Measurements from ENCODE around the gene RECQL5. TPM values are rescaled to one million over a fixed set of nuclear protein-coding genes. Genes with fewer than 3 reads are reported as not detected.
A peak's percentile ranks its signal among the peaks of the same experiment; 100 is the strongest.

RECQL5 gene
- total and polyA plus RNA-seq, 2 experiments from 2014 or later, result 23.1 to 44.4 TPM

- H3K27ac ChIP-seq, result peak overlapping the region; percentile 56
- H3K4me1 ChIP-seq (ENCODE audit: insufficient read depth), result peaks cover 15% of the 10 kb centered on the region
- H3K27me3 ChIP-seq, result no peaks in the 10 kb centered on the region
- TF ChIP-seq EZH2phosphoT487 (IDR thresholded peaks at IDR 0.05; ENCODE audit: low read depth, severe bottlenecking, unreplicated experiment), result no peak
- TF ChIP-seq EZH2 (IDR thresholded peaks at IDR 0.05; ENCODE audit: borderline replicate concordance), result no peak
- no peak for TF ChIP-seq CTCF (IDR thresholded peaks at IDR 0.05; ENCODE audit: poor library complexity)
- 94% methylated on average over 25 of the region's 29 CpGs for WGBS (ENCODE audit: low lambda C conversion rate, missing lambda C conversion rate)
- H3K9me3 ChIP-seq (ENCODE audit: low read depth), result no peaks in the 10 kb centered on the region
- no peaks in the 10 kb centered on the region for H3K9me2 ChIP-seq (replicated peaks; ENCODE audit: insufficient read depth)
- H4K20me1 ChIP-seq (ENCODE audit: insufficient read depth, poor library complexity, severe bottlenecking), result no peaks in the 10 kb centered on the region
- DNase-seq (ENCODE audit: low spot score), result peak; percentile 12
- no peaks in the 10 kb centered on the region for H3K79me2 ChIP-seq
- no peaks in the 10 kb centered on the region for H3K36me3 ChIP-seq (replicated peaks; ENCODE audit: insufficient read depth, low read depth)
- peak overlapping the region; percentile 93 for H3K4me2 ChIP-seq
- no peak overlapping the region for H3K4me3 ChIP-seq
- H2AFZ ChIP-seq, result no peak overlapping the region
Measured at GRCh38 chr17:75589919-75590303, 77.0 kb downstream of the RECQL5 start.

GRCh38 chr17:75589012-75589918 lies 77.7 kb downstream of the RECQL5 start:
- Histone ChIP-seq H2AFZ (peak overlapping the region; percentile 77), H3K79me2 (no peaks in the 10 kb centered on the region), H3K36me3 (replicated peaks; ENCODE audit: insufficient read depth, low read depth) (no peaks in the 10 kb centered on the region), H4K20me1 (ENCODE audit: insufficient read depth, poor library complexity, severe bottlenecking) (no peaks in the 10 kb centered on the region), H3K9me3 (ENCODE audit: low read depth) (no peaks in the 10 kb centered on the region), H3K27me3 (no peaks in the 10 kb centered on the region), H3K27ac (peak overlapping the region; percentile 83), H3K4me3 (peak overlapping the region; percentile 55), H3K9me2 (replicated peaks; ENCODE audit: insufficient read depth) (no peaks in the 10 kb centered on the region), H3K4me2 (peak overlapping the region; percentile 93), H3K4me1 (ENCODE audit: insufficient read depth) (peaks cover 15% of the 10 kb centered on the region)
- TF ChIP-seq EZH2 (IDR thresholded peaks at IDR 0.05; ENCODE audit: borderline replicate concordance) (no peak), CTCF (IDR thresholded peaks at IDR 0.05; ENCODE audit: poor library complexity) (peak; percentile 54)
- 17% methylated on average over 43 of the region's 100 CpGs for WGBS (ENCODE audit: low lambda C conversion rate, missing lambda C conversion rate)
- DNase-seq (ENCODE audit: low spot score), result peak; percentile 97

- H3K9me3 ChIP-seq (ENCODE audit: low read depth), result no peaks in the 10 kb centered on the region
- H3K4me3 ChIP-seq, result peak overlapping the region; percentile 55
- peak overlapping the region; percentile 93 for H3K4me2 ChIP-seq
- DNase-seq (ENCODE audit: low spot score), result no peak
- no peak for TF ChIP-seq EZH2 (IDR thresholded peaks at IDR 0.05; ENCODE audit: borderline replicate concordance)
- no peak for TF ChIP-seq CTCF (IDR thresholded peaks at IDR 0.05; ENCODE audit: poor library complexity)
- TF ChIP-seq EZH2phosphoT487 (IDR thresholded peaks at IDR 0.05; ENCODE audit: low read depth, severe bottlenecking, unreplicated experiment), result no peak
- no peaks in the 10 kb centered on the region for H3K27me3 ChIP-seq
- 26% methylated on average over 35 of the region's 49 CpGs for WGBS (ENCODE audit: low lambda C conversion rate, missing lambda C conversion rate)
- peaks cover 15% of the 10 kb centered on the region for H3K4me1 ChIP-seq (ENCODE audit: insufficient read depth)
- H3K36me3 ChIP-seq (replicated peaks; ENCODE audit: insufficient read depth, low read depth), result no peaks in the 10 kb centered on the region
- peak overlapping the region; percentile 77 for H2AFZ ChIP-seq
- no peaks in the 10 kb centered on the region for H3K79me2 ChIP-seq
- H3K27ac ChIP-seq, result peak overlapping the region; percentile 83
- H4K20me1 ChIP-seq (ENCODE audit: insufficient read depth, poor library complexity, severe bottlenecking), result no peaks in the 10 kb centered on the region
- H3K9me2 ChIP-seq (replicated peaks; ENCODE audit: insufficient read depth), result no peaks in the 10 kb centered on the region
Measured at GRCh38 chr17:75588596-75589011, 78.3 kb downstream of the RECQL5 start.
